ENCODE data around the gene CREBRF. TPM values are rescaled to one million over a fixed set of nuclear protein-coding genes. Genes with fewer than 3 reads are reported as not detected.

The CREBRF gene
- total RNA-seq, 1 donor from 2014 or later, result 17.8 TPM

GRCh38 chr5:173055722-173055982, 500 bp upstream of the CREBRF start:
- Mint-ChIP-seq H3K27ac (peak overlapping the region; percentile 93), H3K4me1 (ENCODE audit: low read depth) (peaks cover 19% of the 10 kb centered on the region), H3K36me3 (ENCODE audit: insufficient read depth) (peaks cover 4% of the 10 kb centered on the region), H3K27me3 (no peaks in the 10 kb centered on the region), H3K4me3 (ENCODE audit: low read depth) (peak overlapping the region; percentile 87), H3K9me3 (ENCODE audit: low read depth) (no peaks in the 10 kb centered on the region)
- no peak for TF ChIP-seq CTCF (IDR thresholded peaks at IDR 0.05; ENCODE audit: unreplicated experiment)
- no peak for DNase-seq (ENCODE audit: low spot score, unreplicated experiment)

GRCh38 chr5:173056783-173057061, 570 bp downstream of the CREBRF start:
- H3K36me3 Mint-ChIP-seq (ENCODE audit: insufficient read depth), result peaks cover 4% of the 10 kb centered on the region
- no peak for DNase-seq (ENCODE audit: low spot score, unreplicated experiment)
- no peaks in the 10 kb centered on the region for H3K9me3 Mint-ChIP-seq (ENCODE audit: low read depth)
- H3K27ac Mint-ChIP-seq, result peak overlapping the region; percentile 98
- H3K27me3 Mint-ChIP-seq, result no peaks in the 10 kb centered on the region
- no peak for TF ChIP-seq CTCF (IDR thresholded peaks at IDR 0.05; ENCODE audit: unreplicated experiment)
- peak overlapping the region; percentile 91 for H3K4me3 Mint-ChIP-seq (ENCODE audit: low read depth)
- H3K4me1 Mint-ChIP-seq (ENCODE audit: low read depth), result peaks cover 18% of the 10 kb centered on the region

- H3K27ac Mint-ChIP-seq, result peak overlapping the region; percentile 98
- peaks cover 3% of the 10 kb centered on the region for H3K9me3 Mint-ChIP-seq (ENCODE audit: low read depth)
- peak overlapping the region; percentile 91 for H3K4me3 Mint-ChIP-seq (ENCODE audit: low read depth)
Measured at GRCh38 chr5:173057062-173057924, 1.1 kb downstream of the CREBRF start.

GRCh38 chr5:173062141-173062540, 6.0 kb downstream of the CREBRF start:
- Mint-ChIP-seq H3K27ac (peak overlapping the region; percentile 19), H3K4me1 (ENCODE audit: low read depth) (peaks cover 16% of the 10 kb centered on the region), H3K27me3 (no peaks in the 10 kb centered on the region), H3K9me3 (ENCODE audit: low read depth) (peaks cover 7% of the 10 kb centered on the region), H3K4me3 (ENCODE audit: low read depth) (no peak overlapping the region), H3K36me3 (ENCODE audit: insufficient read depth) (peaks cover 14% of the 10 kb centered on the region)
- DNase-seq (ENCODE audit: low spot score, unreplicated experiment), result no peak
- TF ChIP-seq CTCF (IDR thresholded peaks at IDR 0.05; ENCODE audit: unreplicated experiment), result no peak

More at GRCh38 chr5:173057062-173057924, 1.1 kb downstream of the CREBRF start:
- H3K4me1 Mint-ChIP-seq (ENCODE audit: low read depth), result peaks cover 24% of the 10 kb centered on the region
- H3K27me3 Mint-ChIP-seq, result no peaks in the 10 kb centered on the region
- H3K36me3 Mint-ChIP-seq (ENCODE audit: insufficient read depth), result peaks cover 7% of the 10 kb centered on the region
- peak; percentile 6 for TF ChIP-seq CTCF (IDR thresholded peaks at IDR 0.05; ENCODE audit: unreplicated experiment)
- peak; percentile 99 for DNase-seq (ENCODE audit: low spot score, unreplicated experiment)

GRCh38 chr5:173065155-173065554, 9.0 kb downstream of the CREBRF start:
- peaks cover 7% of the 10 kb centered on the region for H3K9me3 Mint-ChIP-seq (ENCODE audit: low read depth)
- no peak for DNase-seq (ENCODE audit: low spot score, unreplicated experiment)
- peaks cover 12% of the 10 kb centered on the region for H3K36me3 Mint-ChIP-seq (ENCODE audit: insufficient read depth)
- peak overlapping the region; percentile 43 for H3K27ac Mint-ChIP-seq
- peaks cover 12% of the 10 kb centered on the region for H3K4me1 Mint-ChIP-seq (ENCODE audit: low read depth)
- H3K4me3 Mint-ChIP-seq (ENCODE audit: low read depth), result no peak overlapping the region
- no peaks in the 10 kb centered on the region for H3K27me3 Mint-ChIP-seq
- no peak for TF ChIP-seq CTCF (IDR thresholded peaks at IDR 0.05; ENCODE audit: unreplicated experiment)
